NB4 (cell line): ENCODE data around the gene KRT8.

Experiments used
- DNase-seq: peaks from one replicate; pipeline ENCODE4 v3.0.0; 2010; ENCODE audit warnings: low read depth
- H3K4me3 ChIP-seq: one replicate; pipeline ENCODE4 v1.5.1; 2011; ENCODE audit warnings: mild to moderate bottlenecking, low read depth, low read length, moderate library complexity
- CTCF ChIP-seq: IDR thresholded peaks from one replicate; pipeline ENCODE4 v1.5.1; 2012; ENCODE audit warnings: low read depth, low read length
- MYC ChIP-seq: IDR thresholded peaks from 2 replicates; pipeline ENCODE4 v1.6.1; 2011; ENCODE audit warnings: low read depth, low read length
- POLR2A ChIP-seq: IDR thresholded peaks from 2 replicates; pipeline ENCODE4 v1.6.1; 2011; ENCODE audit warnings: mild to moderate bottlenecking; ENCODE audit not compliant: insufficient read length; ENCODE audit errors: extremely low read depth
- TF ChIP-seq, protein P1 (sequence below): IDR thresholded peaks from 2 replicates; pipeline ENCODE4 v1.6.1; 2011; ENCODE audit warnings: low read depth, low read length

Gene KRT8

GRCh38 chr12:52906191-52906601 is 1.3 kb upstream of the KRT8 start:
- DNase-seq: no peak
- TF ChIP-seq POLR2A (no peak), CTCF (no peak), MYC (no peak)
- TF ChIP-seq, protein P1, sequence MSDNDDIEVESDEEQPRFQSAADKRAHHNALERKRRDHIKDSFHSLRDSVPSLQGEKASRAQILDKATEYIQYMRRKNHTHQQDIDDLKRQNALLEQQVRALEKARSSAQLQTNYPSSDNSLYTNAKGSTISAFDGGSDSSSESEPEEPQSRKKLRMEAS: no peak
- no peak overlapping the region for H3K4me3 ChIP-seq

GRCh38 chr12:52903855-52904508 is 894 bp downstream of the KRT8 start:
- peak; percentile 90 for DNase-seq
- H3K4me3 ChIP-seq: no peak overlapping the region
- TF ChIP-seq, protein P1: no peak
- TF ChIP-seq MYC: no peak

DNA sequence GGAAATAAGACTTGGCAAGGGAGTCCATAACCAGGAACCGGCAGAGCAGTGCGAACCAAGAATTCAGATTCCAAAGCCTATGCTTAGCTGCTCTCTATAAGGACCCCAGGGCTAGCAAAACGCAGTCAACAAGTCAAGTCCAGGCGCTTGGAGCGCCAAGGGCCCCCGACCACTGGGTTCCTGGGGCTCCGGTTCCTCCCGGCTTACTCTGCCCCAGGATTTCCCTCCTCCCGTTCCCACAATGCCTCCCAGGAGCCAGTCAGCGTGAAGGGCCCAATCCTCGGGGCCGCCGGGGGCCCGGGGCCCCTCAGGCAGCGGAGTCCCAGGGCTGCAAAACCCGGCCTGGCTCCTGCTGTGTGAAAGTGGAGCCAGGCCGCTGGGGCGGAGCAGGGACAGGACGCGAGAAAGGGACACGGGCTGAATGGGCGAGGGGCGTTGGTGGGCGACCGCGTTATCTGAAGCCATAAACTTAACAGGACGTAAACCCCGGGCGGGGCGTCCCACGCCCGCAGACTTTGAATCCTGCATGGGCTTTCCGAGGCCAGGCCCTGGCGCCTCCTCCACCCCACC is 1.5 kb downstream of the KRT8 start:
- no peak for TF ChIP-seq CTCF
- TF ChIP-seq, protein P1: no peak
- no peak for TF ChIP-seq MYC
- TF ChIP-seq POLR2A: no peak
- peak overlapping the region; percentile 18 for H3K4me3 ChIP-seq
- DNase-seq: peak; percentile 92

DNA sequence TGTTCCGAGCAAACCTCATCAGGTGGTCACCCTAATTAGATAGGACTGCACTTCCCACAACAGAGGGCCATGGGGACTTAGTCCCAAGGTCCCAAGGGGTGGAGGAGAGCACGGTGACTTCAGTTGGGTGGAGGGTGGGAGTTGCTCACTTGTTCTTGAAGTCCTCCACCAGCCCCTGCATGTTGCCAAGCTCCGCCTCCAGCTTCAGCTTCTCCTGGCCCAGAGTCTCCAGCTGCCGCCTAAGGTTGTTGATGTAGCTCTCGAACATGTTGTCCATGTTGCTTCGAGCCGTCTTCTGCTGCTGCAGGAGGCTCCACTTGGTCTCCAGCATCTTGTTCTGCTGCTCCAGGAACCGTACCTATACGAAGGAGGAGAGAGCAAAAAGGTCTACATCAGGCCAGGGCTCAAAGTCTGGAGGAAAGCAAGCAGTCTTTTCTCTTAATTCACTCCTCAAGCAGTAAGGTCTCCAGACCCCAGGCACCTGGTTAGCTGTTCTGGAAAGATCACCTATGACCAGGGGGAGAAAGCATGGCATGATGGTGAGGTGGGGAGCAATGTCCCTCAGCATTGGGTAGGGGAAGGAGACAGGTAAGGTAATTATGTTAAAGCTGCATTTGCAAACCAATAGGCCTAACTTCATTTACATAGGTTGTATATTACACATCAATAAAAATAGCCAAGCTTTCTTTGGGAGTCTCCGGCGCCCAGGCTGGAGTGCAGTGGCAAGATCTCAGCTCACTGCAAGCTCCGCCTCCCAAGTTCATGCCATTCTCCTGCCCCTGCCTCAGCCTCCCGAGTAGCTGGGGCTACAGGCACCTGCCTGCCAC is 2.9 kb downstream of the KRT8 start:
- no peak overlapping the region for H3K4me3 ChIP-seq
- TF ChIP-seq, protein P1: no peak
- TF ChIP-seq CTCF: no peak
- TF ChIP-seq MYC: no peak
- TF ChIP-seq POLR2A: no peak
- DNase-seq: no peak

GRCh38 chr12:52900896-52901714 is 3.8 kb downstream of the KRT8 start:
- TF ChIP-seq MYC (no peak), POLR2A (no peak), CTCF (no peak)
- TF ChIP-seq, protein P1: no peak
- DNase-seq: no peak
- no peak overlapping the region for H3K4me3 ChIP-seq
